Activated CD4-positive, alpha-beta T cell treated with anti-CD3 and anti-CD28 coated beads, Interleukin-2, amount 10 ng/mL, durations not matched to agents 7 days and 5 days (primary cell): Measurements from ENCODE around the gene ACVRL1. TPM values are rescaled to one million over a fixed set of nuclear protein-coding genes. Genes with fewer than 3 reads are reported as not detected.

ENCODE experiments used
- CTCF ChIA-PET: fragments of 350-600 bp; sonication (Branson Sonifier 250); formaldehyde crosslinking; loops from one replicate; lab custom pipeline; 2021; ENCODE audit warnings: antibody characterized with exemption; lab: Charles Lee
- POLR2A ChIA-PET: fragments of 350-600 bp; sonication (Branson Sonifier 250); formaldehyde crosslinking; loops from one replicate; lab custom pipeline; 2021; ENCODE audit warnings: antibody characterized with exemption; lab: Charles Lee
- DNase-seq: peaks from one replicate; pipeline ENCODE4 v3.0.0-alpha.2; 2020
- H3K27ac Mint-ChIP-seq: one replicate; pipeline ENCODE4 v1.8.0; 2021; ENCODE audit warnings: mild to moderate bottlenecking, moderate library complexity, mixed read lengths
- H3K27me3 Mint-ChIP-seq: one replicate; pipeline ENCODE4 v1.8.0; 2021; ENCODE audit warnings: mixed read lengths
- H3K36me3 Mint-ChIP-seq: one replicate; pipeline ENCODE4 v1.8.0; 2021; ENCODE audit warnings: low read depth, mixed read lengths
- H3K4me1 Mint-ChIP-seq: one replicate; pipeline ENCODE4 v1.8.0; 2021; ENCODE audit warnings: mixed read lengths
- H3K4me3 Mint-ChIP-seq: one replicate; pipeline ENCODE4 v1.8.0; 2021; ENCODE audit warnings: mild to moderate bottlenecking, moderate library complexity, mixed read lengths
- H3K9me3 Mint-ChIP-seq: one replicate; pipeline ENCODE4 v1.8.0; 2021; ENCODE audit warnings: mixed read lengths
- total RNA-seq, 2 experiments: library from RNA; stranded (reverse); gene quantifications; one replicate each; pipeline ENCODE4 v1.2.3, GENCODE V29; 2021

The ACVRL1 gene
- total RNA-seq, 2 experiments from 2014 or later = not detected

- no peak for DNase-seq
- Mint-ChIP-seq H3K9me3 (no peaks in the 10 kb centered on the region), H3K27me3 (no peaks in the 10 kb centered on the region), H3K36me3 (peaks cover 4% of the 10 kb centered on the region), H3K4me3 (no peak overlapping the region), H3K4me1 (peaks cover 13% of the 10 kb centered on the region), H3K27ac (no peak overlapping the region)
- ChIA-PET CTCF (interaction anchor here (2.6 kb wide), 1 partner anchor 10 kb away, joined by 12 read pairs; no protein-coding TSS in a partner anchor), POLR2A (no interaction called here)
Measured at GRCh38 chr12:51959921-51960320, 52.6 kb downstream of the ACVRL1 start.

GRCh38 chr12:51960488-51960887, 53.2 kb downstream of the ACVRL1 start:
- peaks cover 11% of the 10 kb centered on the region for H3K4me1 Mint-ChIP-seq
- no peak overlapping the region for H3K4me3 Mint-ChIP-seq
- H3K9me3 Mint-ChIP-seq = no peaks in the 10 kb centered on the region
- ChIA-PET POLR2A (no interaction called here), CTCF (interaction anchor here (2.6 kb wide), 1 partner anchor 10 kb away, joined by 12 read pairs; no protein-coding TSS in a partner anchor)
- peaks cover 2% of the 10 kb centered on the region for H3K27me3 Mint-ChIP-seq
- DNase-seq = no peak
- H3K36me3 Mint-ChIP-seq = peaks cover 4% of the 10 kb centered on the region
- H3K27ac Mint-ChIP-seq = no peak overlapping the region

GRCh38 chr12:51960890-51961289, 53.6 kb downstream of the ACVRL1 start:
- Mint-ChIP-seq H3K9me3 (no peaks in the 10 kb centered on the region), H3K4me1 (peaks cover 11% of the 10 kb centered on the region), H3K4me3 (no peak overlapping the region), H3K27me3 (peaks cover 3% of the 10 kb centered on the region), H3K36me3 (peaks cover 4% of the 10 kb centered on the region), H3K27ac (no peak overlapping the region)
- ChIA-PET CTCF (interaction anchor here (2.6 kb wide), 1 partner anchor 9 kb away, joined by 12 read pairs; no protein-coding TSS in a partner anchor), POLR2A (no interaction called here)
- no peak for DNase-seq

- Mint-ChIP-seq H3K4me1 (peaks cover 11% of the 10 kb centered on the region), H3K9me3 (no peaks in the 10 kb centered on the region), H3K4me3 (no peak overlapping the region), H3K27ac (no peak overlapping the region), H3K27me3 (peaks cover 3% of the 10 kb centered on the region), H3K36me3 (peaks cover 4% of the 10 kb centered on the region)
- no peak for DNase-seq
- CTCF ChIA-PET = interaction anchor here (0.7 to 2.6 kb wide), 3 partner anchors 8 to 50 kb away, joined by 3 to 12 read pairs (median 3); no protein-coding TSS in a partner anchor
- POLR2A ChIA-PET = no interaction called here
Measured at GRCh38 chr12:51961834-51962233, 54.5 kb downstream of the ACVRL1 start.

- peaks cover 4% of the 10 kb centered on the region for H3K36me3 Mint-ChIP-seq
- POLR2A ChIA-PET = no interaction called here
- H3K4me1 Mint-ChIP-seq = peaks cover 11% of the 10 kb centered on the region
- H3K27me3 Mint-ChIP-seq = peaks cover 3% of the 10 kb centered on the region
- H3K9me3 Mint-ChIP-seq = no peaks in the 10 kb centered on the region
- CTCF ChIA-PET = interaction anchor here (0.9 kb wide), 1 partner anchor 8 kb away, joined by 3 read pairs; no protein-coding TSS in a partner anchor
- no peak overlapping the region for H3K4me3 Mint-ChIP-seq
- H3K27ac Mint-ChIP-seq = no peak overlapping the region
- DNase-seq = no peak
Measured at GRCh38 chr12:51962737-51963136, 55.4 kb downstream of the ACVRL1 start.

- Mint-ChIP-seq H3K4me3 (no peak overlapping the region), H3K9me3 (no peaks in the 10 kb centered on the region), H3K27me3 (peaks cover 4% of the 10 kb centered on the region), H3K27ac (no peak overlapping the region), H3K4me1 (peaks cover 11% of the 10 kb centered on the region), H3K36me3 (peaks cover 4% of the 10 kb centered on the region)
- POLR2A ChIA-PET = no interaction called here
- CTCF ChIA-PET = no interaction called here
- DNase-seq = no peak
Measured at GRCh38 chr12:51963477-51963876, 56.2 kb downstream of the ACVRL1 start.

- no peak for DNase-seq
- Mint-ChIP-seq H3K4me1 (peaks cover 48% of the 10 kb centered on the region), H3K36me3 (no peaks in the 10 kb centered on the region), H3K27ac (no peak overlapping the region), H3K27me3 (peaks cover 11% of the 10 kb centered on the region), H3K4me3 (no peak overlapping the region), H3K9me3 (no peaks in the 10 kb centered on the region)
- POLR2A ChIA-PET = no interaction called here
- CTCF ChIA-PET = interaction anchor here (1.0 to 2.5 kb wide), 2 partner anchors 9 to 56 kb away, joined by 4 to 12 read pairs; no protein-coding TSS in a partner anchor
Measured at GRCh38 chr12:51969643-51970042, 62.3 kb downstream of the ACVRL1 start.

GRCh38 chr12:51970904-51971646, 63.8 kb downstream of the ACVRL1 start:
- CTCF ChIA-PET = interaction anchor here (0.6 to 2.5 kb wide), 16 partner anchors 9 to 439 kb away, joined by 3 to 12 read pairs (median 3); partner anchors contain the start of gene ACVR1B
- peak overlapping the region; percentile 51 for H3K4me3 Mint-ChIP-seq
- peaks cover 8% of the 10 kb centered on the region for H3K27me3 Mint-ChIP-seq

GRCh38 chr12:51971679-51972421, 64.5 kb downstream of the ACVRL1 start:
- ChIA-PET CTCF (interaction anchor here (1.0 to 1.8 kb wide), 4 partner anchors 9 to 439 kb away, joined by 3 to 9 read pairs (median 4); no protein-coding TSS in a partner anchor), POLR2A (interaction anchor here (0.5 kb wide), 1 partner anchor 1408 kb away, joined by 4 read pairs; no protein-coding TSS in a partner anchor)
- Mint-ChIP-seq H3K9me3 (no peaks in the 10 kb centered on the region), H3K27me3 (peaks cover 8% of the 10 kb centered on the region), H3K4me1 (peaks cover 69% of the 10 kb centered on the region), H3K4me3 (peak overlapping the region; percentile 2), H3K36me3 (peaks cover 17% of the 10 kb centered on the region), H3K27ac (peak overlapping the region; percentile 69)
- no peak for DNase-seq

More at GRCh38 chr12:51970904-51971646, 63.8 kb downstream of the ACVRL1 start:
- Mint-ChIP-seq H3K27ac (peak overlapping the region; percentile 70), H3K4me1 (peaks cover 62% of the 10 kb centered on the region), H3K9me3 (no peaks in the 10 kb centered on the region), H3K36me3 (peaks cover 9% of the 10 kb centered on the region)
- POLR2A ChIA-PET = no interaction called here
- peak; percentile 60 for DNase-seq

- Mint-ChIP-seq H3K27ac (peak overlapping the region; percentile 25), H3K27me3 (peaks cover 8% of the 10 kb centered on the region), H3K36me3 (peaks cover 18% of the 10 kb centered on the region), H3K9me3 (no peaks in the 10 kb centered on the region), H3K4me3 (no peak overlapping the region), H3K4me1 (peaks cover 71% of the 10 kb centered on the region)
- CTCF ChIA-PET = interaction anchor here (1.2 to 1.8 kb wide), 3 partner anchors 9 to 54 kb away, joined by 4 to 9 read pairs (median 4); no protein-coding TSS in a partner anchor
- no peak for DNase-seq
- POLR2A ChIA-PET = interaction anchor here (0.5 kb wide), 1 partner anchor 1407 kb away, joined by 4 read pairs; no protein-coding TSS in a partner anchor
Measured at GRCh38 chr12:51972422-51972812, 65.1 kb downstream of the ACVRL1 start.

GRCh38 chr12:51972849-51973273, 65.6 kb downstream of the ACVRL1 start:
- CTCF ChIA-PET = interaction anchor here (1.2 to 1.8 kb wide), 2 partner anchors 8 to 50 kb away, joined by 4 read pairs; no protein-coding TSS in a partner anchor
- POLR2A ChIA-PET = no interaction called here
- peak overlapping the region; percentile 25 for H3K27ac Mint-ChIP-seq
- peaks cover 18% of the 10 kb centered on the region for H3K36me3 Mint-ChIP-seq
- H3K4me1 Mint-ChIP-seq = peaks cover 71% of the 10 kb centered on the region
- DNase-seq = peak; percentile 32
- H3K4me3 Mint-ChIP-seq = no peak overlapping the region
- peaks cover 8% of the 10 kb centered on the region for H3K27me3 Mint-ChIP-seq
- no peaks in the 10 kb centered on the region for H3K9me3 Mint-ChIP-seq
